RWPE2 (cell line): ENCODE data around the gene GPR68.
A peak's percentile ranks its signal among the peaks of the same experiment; 100 is the strongest.

Experiments used
- ATAC-seq: fragments of 200-7000 bp; cut with Tn5 transposase; 3 replicates; pipeline ENCODE4 v1.9.1; 2021; ENCODE audit warnings: low read depth
- DNase-seq: peaks from one replicate; pipeline ENCODE4 v3.0.0-alpha.2; 2020; ENCODE audit warnings: low spot score
- H3K27ac ChIP-seq: fragments of 450-650 bp; 2 replicates; pipeline ENCODE4 v1.5.1; 2017; ENCODE audit warnings: mild to moderate bottlenecking; ENCODE audit not compliant: poor library complexity, severe bottlenecking
- H3K27me3 ChIP-seq: fragments of 250-450 bp; sonication (Bioruptor Pico); 2 replicates; pipeline ENCODE4 v1.5.1; 2021; ENCODE audit warnings: mild to moderate bottlenecking, moderate library complexity; ENCODE audit not compliant: insufficient read depth, poor library complexity, severe bottlenecking
- H3K36me3 ChIP-seq: fragments of 250-450 bp; sonication (Bioruptor Pico); 2 replicates; pipeline ENCODE4 v1.5.1; 2020; ENCODE audit warnings: low read depth, mild to moderate bottlenecking, moderate library complexity
- H3K4me1 ChIP-seq: fragments of 250-450 bp; sonication (Bioruptor Pico); 2 replicates; pipeline ENCODE4 v1.5.1; 2021; ENCODE audit warnings: mild to moderate bottlenecking, moderate library complexity; ENCODE audit not compliant: insufficient read depth, poor library complexity, severe bottlenecking
- H3K4me3 ChIP-seq: fragments of 250-450 bp; sonication (Bioruptor Pico); 2 replicates; pipeline ENCODE4 v1.5.1; 2021; ENCODE audit warnings: mild to moderate bottlenecking, moderate library complexity; ENCODE audit not compliant: severe bottlenecking
- H3K9me3 ChIP-seq: fragments of 250-450 bp; sonication (Bioruptor Pico); 2 replicates; pipeline ENCODE4 v1.5.1; 2021; ENCODE audit warnings: mild to moderate bottlenecking, moderate library complexity; ENCODE audit not compliant: severe bottlenecking
- CTCF ChIP-seq: fragments of 450-650 bp; IDR thresholded peaks from one replicate; pipeline ENCODE4 v1.5.1; 2017; ENCODE audit warnings: mild to moderate bottlenecking, moderate library complexity; ENCODE audit not compliant: poor library complexity, severe bottlenecking

Gene GPR68

DNA sequence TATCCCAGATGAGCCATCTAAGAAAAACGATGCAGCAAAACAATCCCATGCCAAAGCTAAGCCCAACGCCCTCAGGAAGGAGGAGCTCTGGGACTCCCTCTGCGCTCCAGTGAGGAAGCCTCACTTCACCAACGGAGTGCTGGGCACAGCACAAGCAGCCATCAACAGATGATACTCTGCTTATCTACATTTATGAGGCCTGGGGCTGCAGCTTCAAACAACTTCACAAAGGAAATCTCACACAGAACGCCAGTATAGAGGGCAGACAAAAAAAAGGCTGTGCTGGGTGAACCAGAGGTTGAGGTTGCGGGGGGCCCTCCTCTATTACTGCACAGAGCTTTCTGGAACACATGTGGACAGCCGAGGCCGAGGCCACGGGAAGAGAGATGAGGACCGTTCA lies 34.9 kb upstream of the GPR68 start:
- H3K27me3 ChIP-seq, result no peaks in the 10 kb centered on the region
- no peak overlapping the region for H3K4me3 ChIP-seq
- no peak for TF ChIP-seq CTCF
- H3K4me1 ChIP-seq, result peaks cover 28% of the 10 kb centered on the region
- H3K9me3 ChIP-seq, result peaks cover 2% of the 10 kb centered on the region
- no peak for ATAC-seq
- DNase-seq, result no peak
- peaks cover 74% of the 10 kb centered on the region for H3K36me3 ChIP-seq
- no peak overlapping the region for H3K27ac ChIP-seq

DNA sequence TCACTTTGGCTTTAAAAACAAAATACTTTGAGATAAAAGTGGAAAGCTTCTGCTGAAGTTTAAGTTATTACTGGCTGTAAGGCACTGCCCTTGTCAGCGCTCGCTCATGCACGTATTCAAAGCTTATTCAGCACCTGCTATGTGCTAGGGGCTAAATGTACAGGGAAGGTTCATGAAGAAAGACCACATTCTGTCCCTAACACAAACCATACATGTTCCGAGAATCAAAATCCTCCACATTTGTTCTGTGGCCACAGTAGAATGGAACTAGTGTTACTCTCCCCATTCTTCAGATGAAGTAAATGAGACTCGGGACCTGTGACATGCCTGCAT lies 33.8 kb upstream of the GPR68 start:
- Histone ChIP-seq H3K27me3 (no peaks in the 10 kb centered on the region), H3K9me3 (peaks cover 2% of the 10 kb centered on the region), H3K36me3 (peaks cover 75% of the 10 kb centered on the region), H3K4me1 (peaks cover 20% of the 10 kb centered on the region), H3K27ac (peak overlapping the region; percentile 21), H3K4me3 (no peak overlapping the region)
- DNase-seq (no peak), ATAC-seq (no peak)
- no peak for TF ChIP-seq CTCF

DNA sequence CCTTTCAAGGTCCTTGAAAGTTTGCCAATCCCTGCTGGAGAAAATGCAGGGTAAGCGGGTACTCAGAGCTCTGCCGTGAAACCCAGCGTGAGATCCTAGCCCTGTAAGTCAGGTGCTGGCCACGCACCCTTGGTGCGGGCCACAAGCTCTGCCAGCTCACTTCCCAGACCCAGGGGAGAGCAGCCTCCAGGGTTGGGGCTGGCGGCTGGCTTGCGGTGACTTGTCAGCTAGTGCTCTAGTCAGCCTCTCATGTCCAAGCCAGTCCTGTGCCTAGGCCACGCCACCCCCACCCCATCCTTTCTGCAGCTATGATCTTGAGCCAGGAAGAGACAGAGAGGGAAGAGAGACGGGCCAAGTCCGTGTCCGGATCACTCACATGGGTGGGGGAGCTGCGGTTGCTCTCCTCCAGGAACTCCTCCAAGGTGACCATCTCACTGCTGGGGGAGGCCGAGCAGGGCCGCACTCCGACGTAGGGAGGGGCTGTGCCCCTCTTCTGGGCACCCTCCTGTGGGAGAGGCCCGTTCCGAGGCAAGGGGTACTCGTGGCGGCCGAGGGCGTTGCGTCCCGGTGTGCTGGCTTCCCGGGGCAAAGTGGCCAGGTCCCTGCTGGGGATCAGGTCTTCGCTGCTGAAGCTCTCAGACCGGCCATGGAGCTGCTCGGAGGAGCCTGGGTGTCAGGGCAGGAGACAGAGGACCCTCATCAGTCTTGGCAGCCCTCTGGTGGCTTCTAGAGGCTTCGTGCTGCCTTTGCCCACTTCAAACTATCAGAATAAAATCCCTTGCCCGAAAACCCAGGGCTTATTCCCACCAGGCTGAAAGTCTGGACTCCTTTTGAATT lies 33.3 kb upstream of the GPR68 start:
- H3K27ac ChIP-seq, result peak overlapping the region; percentile 21
- H3K4me3 ChIP-seq, result no peak overlapping the region
- TF ChIP-seq CTCF, result no peak
- peaks cover 20% of the 10 kb centered on the region for H3K4me1 ChIP-seq
- DNase-seq, result no peak
- peaks cover 2% of the 10 kb centered on the region for H3K9me3 ChIP-seq
- peaks cover 75% of the 10 kb centered on the region for H3K36me3 ChIP-seq
- no peaks in the 10 kb centered on the region for H3K27me3 ChIP-seq
- ATAC-seq, result peak; percentile 33; the same call in 2 of the 3 replicates

- Histone ChIP-seq H3K9me3 (no peaks in the 10 kb centered on the region), H3K36me3 (peaks cover 56% of the 10 kb centered on the region), H3K4me3 (no peak overlapping the region), H3K4me1 (peaks cover 12% of the 10 kb centered on the region), H3K27ac (no peak overlapping the region), H3K27me3 (no peaks in the 10 kb centered on the region)
- DNase-seq (no peak), ATAC-seq (no peak)
- TF ChIP-seq CTCF, result no peak
These were observed 30.3 kb upstream of the GPR68 start for GRCh38 chr14:91274796-91275195.

DNA sequence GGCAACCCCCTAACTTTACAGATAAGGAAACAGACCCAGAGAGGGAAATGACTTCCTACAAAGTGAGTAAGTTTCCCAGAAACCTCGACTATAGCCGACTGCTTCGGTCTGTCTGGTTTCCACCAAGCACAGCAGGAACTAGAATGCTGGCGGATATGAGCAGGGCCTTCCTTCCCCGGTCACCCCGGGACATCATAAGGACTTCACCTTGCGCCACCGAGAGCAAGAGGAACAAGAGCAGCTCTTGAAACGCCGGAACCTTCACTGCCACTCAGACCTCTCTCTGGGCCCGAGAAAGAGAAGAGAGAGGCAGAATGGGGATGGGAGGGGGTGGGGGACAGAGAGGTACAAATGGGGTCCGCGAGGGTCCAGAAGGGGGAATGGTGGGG lies 29.4 kb upstream of the GPR68 start:
- no peaks in the 10 kb centered on the region for H3K27me3 ChIP-seq
- no peak overlapping the region for H3K27ac ChIP-seq
- DNase-seq, result no peak
- H3K4me1 ChIP-seq, result peaks cover 12% of the 10 kb centered on the region
- no peak for TF ChIP-seq CTCF
- no peak overlapping the region for H3K4me3 ChIP-seq
- no peak for ATAC-seq
- H3K9me3 ChIP-seq, result no peaks in the 10 kb centered on the region
- peaks cover 48% of the 10 kb centered on the region for H3K36me3 ChIP-seq
